Esophagus muscularis mucosa (tissue), 3 donors: Measurements from ENCODE around the gene ME3.

ENCODE experiments used
- CTCF ChIP-seq, 3 experiments: fragments of 200-600 bp in 2 of 3; fragments of 450-650 bp in 1 of 3; sonication (generic) in 2 of 3; IDR thresholded peaks; one replicate each; pipeline ENCODE4 v1.5.1; 2017 to 2019; ENCODE audit warnings: antibody characterized with exemption in 3 of 3, mild to moderate bottlenecking in 2 of 3, moderate library complexity in 1 of 3
- POLR2A ChIP-seq: fragments of 450-650 bp; IDR thresholded peaks from one replicate; pipeline ENCODE4 v1.6.1; 2017; ENCODE audit warnings: antibody characterized with exemption, moderate library complexity, mild to moderate bottlenecking, low read depth
- POLR2AphosphoS5 ChIP-seq, 2 donors: sonication (generic); formaldehyde crosslinking; IDR thresholded peaks; one replicate each; pipeline ENCODE4 v1.6.1; 2017; ENCODE audit warnings: antibody characterized with exemption in 2 of 2

- TF ChIP-seq CTCF (IDR thresholded peaks at IDR 0.05) (no peak), POLR2AphosphoS5 (IDR thresholded peaks at IDR 0.05) (no peak), POLR2A (no peak)
Observed at GRCh38 chr11:86427441-86427840, 245.0 kb downstream of the ME3 start.
